ENCODE data around the gene INPP5F. TPM values are rescaled to one million over a fixed set of nuclear protein-coding genes. Genes with fewer than 3 reads are reported as not detected.
A peak's percentile ranks its signal among the peaks of the same experiment; 100 is the strongest.
"Not testable (repeated sequence)": the region's sequence is repeated elsewhere in the genome, so short reads cannot be mapped to it uniquely, and the experiment has no call there.

INPP5F gene
- total and polyA plus RNA-seq, 2 of the 13 experiments (the other 11 are each of a cell fraction or from before 2014, with no cell fraction given): 12.5 to 15.7 TPM

DNA sequence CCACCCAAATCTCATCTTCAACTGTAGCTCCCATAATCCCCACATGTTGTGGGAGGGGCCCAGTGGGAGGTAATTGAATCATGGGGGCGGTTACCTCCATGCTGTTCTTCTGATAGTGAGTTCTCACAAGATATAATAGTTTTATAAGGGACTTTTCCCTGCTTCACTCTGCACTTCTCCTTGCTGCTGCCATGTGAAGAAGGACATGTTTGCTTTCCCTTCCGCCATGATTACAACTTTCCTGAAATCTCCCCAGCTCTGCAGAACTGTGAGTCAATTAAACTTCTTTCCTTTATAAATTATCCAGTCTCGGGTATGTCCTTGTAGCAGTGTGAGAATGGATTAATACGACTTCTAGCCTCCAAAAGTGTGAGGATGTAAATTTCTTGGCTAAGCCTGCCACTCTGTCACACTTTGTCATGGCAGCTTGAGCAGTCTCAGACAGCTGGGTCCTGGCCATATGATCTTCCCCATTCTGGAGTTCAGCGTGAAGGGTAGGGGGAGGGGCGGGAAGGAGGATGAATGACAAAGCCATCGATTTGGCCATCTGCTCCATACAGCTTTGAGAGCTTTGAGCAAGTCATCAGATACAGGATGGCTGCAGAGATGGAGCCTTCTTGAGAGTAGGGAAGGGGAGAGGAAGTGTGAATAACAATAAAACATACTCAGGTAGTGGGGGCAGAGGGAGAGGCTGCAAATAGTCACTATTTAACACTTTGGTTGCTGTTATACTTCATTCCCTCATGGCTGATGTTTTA is 19.1 kb upstream of the INPP5F start (continued):
- TF ChIP-seq, protein P1, sequence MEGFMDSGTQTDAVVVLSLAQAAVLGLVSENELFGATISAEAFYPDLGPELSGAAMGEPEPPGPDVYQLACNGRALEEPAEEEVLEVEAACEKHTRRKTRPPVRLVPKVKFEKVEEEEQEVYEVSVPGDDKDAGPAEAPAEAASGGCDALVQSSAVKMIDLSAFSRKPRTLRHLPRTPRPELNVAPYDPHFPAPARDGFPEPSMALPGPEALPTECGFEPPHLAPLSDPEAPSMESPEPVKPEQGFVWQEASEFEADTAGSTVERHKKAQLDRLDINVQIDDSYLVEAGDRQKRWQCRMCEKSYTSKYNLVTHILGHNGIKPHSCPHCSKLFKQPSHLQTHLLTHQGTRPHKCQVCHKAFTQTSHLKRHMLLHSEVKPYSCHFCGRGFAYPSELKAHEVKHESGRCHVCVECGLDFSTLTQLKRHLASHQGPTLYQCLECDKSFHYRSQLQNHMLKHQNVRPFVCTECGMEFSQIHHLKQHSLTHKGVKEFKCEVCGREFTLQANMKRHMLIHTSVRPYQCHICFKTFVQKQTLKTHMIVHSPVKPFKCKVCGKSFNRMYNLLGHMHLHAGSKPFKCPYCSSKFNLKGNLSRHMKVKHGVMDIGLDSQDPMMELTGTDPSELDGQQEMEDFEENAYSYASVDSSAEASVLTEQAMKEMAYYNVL (CRISPR knock-in tag; IDR thresholded peaks at IDR 0.05; ENCODE audit: borderline replicate concordance): no peak
- TF ChIP-seq KAT8 (CRISPR knock-in tag; IDR thresholded peaks at IDR 0.05): no peak

- H3K4me2 ChIP-seq (ENCODE audit: low read depth, low read length); H3K9me3 ChIP-seq (ENCODE audit: low read length); CTCF ChIA-PET (ENCODE audit: low intra/inter-chr PET ratio, low total read pairs); DNase-seq (ENCODE audit: low spot score); H3K27ac ChIP-seq (ENCODE audit: extremely low read length, insufficient read depth, low read length); in situ Hi-C loops (cut with HindIII; ENCODE audit: extremely low pct_ligation_motif_present, low pct_unique_long_range_greater_than_20kb); H2AFZ ChIP-seq (ENCODE audit: low read length); ATAC-seq; H3K36me3 ChIP-seq (replicated peaks in 1 of 2; ENCODE audit: control insufficient read depth in 1 of 2, insufficient read depth in 2 of 2, low read length in 2 of 2); H3K4me1 ChIP-seq (ENCODE audit: insufficient read depth, low read length); FAIRE-seq; H3K27me3 ChIP-seq (ENCODE audit: control insufficient read depth in 1 of 2, insufficient read depth in 2 of 2, low read length in 2 of 2); H4K20me1 ChIP-seq (ENCODE audit: insufficient read depth, low read length); POLR2A ChIA-PET; H3K9ac ChIP-seq (ENCODE audit: insufficient read depth, low read depth, low read length); intact Hi-C loops (cut with micrococcal nuclease; ENCODE audit: unreplicated experiment); BruUV-seq (replicated peaks); H3K4me3 ChIP-seq (replicated peaks in 1 of 3; ENCODE audit: insufficient read depth in 1 of 3, low read depth in 2 of 3, low read length in 3 of 3); H3K79me2 ChIP-seq (ENCODE audit: insufficient read depth, low read length): not testable (repeated sequence)
- WGBS (ENCODE audit: low lambda C conversion rate): 44% methylated on average over 5 of the region's 5 CpGs
Measured at GRCh38 chr10:119707331-119707730, 18.5 kb upstream of the INPP5F start.

DNA sequence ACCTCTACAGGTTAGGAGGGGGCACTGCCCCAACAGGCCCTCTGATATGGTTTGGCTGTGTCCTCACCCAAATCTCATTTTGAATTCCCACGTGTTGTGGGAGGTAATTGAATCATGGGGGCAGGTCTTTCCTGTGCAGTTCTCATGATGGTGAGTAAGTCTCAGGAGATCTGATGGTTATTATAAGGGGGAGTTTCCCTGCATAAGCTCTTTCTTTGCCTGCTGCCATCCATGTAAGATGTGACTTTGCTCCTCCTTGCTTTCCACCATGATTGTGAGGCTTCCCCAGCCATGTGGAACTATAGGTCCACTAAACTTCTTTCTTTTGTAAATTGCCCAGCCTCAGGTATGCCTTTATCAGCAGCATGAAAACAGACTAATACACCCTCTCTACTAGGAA is 14.9 kb upstream of the INPP5F start:
- 50% methylated on average over 1 of the region's 1 CpG for WGBS (ENCODE audit: low lambda C conversion rate)
- CTCF ChIA-PET (ENCODE audit: low intra/inter-chr PET ratio, low total read pairs); H4K20me1 ChIP-seq (ENCODE audit: insufficient read depth, low read length); H3K4me1 ChIP-seq (ENCODE audit: insufficient read depth, low read length); POLR2A ChIA-PET; H3K9ac ChIP-seq (ENCODE audit: insufficient read depth, low read depth, low read length); FAIRE-seq; H3K27ac ChIP-seq (ENCODE audit: extremely low read length, insufficient read depth, low read length); H3K4me2 ChIP-seq (ENCODE audit: low read depth, low read length); in situ Hi-C loops (cut with HindIII; ENCODE audit: extremely low pct_ligation_motif_present, low pct_unique_long_range_greater_than_20kb); BruUV-seq (replicated peaks); H3K27me3 ChIP-seq (ENCODE audit: control insufficient read depth in 1 of 2, insufficient read depth in 2 of 2, low read length in 2 of 2); H3K4me3 ChIP-seq (replicated peaks in 1 of 3; ENCODE audit: insufficient read depth in 1 of 3, low read depth in 2 of 3, low read length in 3 of 3); DNase-seq (ENCODE audit: low spot score); H3K9me3 ChIP-seq (ENCODE audit: low read length); ATAC-seq; H2AFZ ChIP-seq (ENCODE audit: low read length); H3K36me3 ChIP-seq (replicated peaks in 1 of 2; ENCODE audit: control insufficient read depth in 1 of 2, insufficient read depth in 2 of 2, low read length in 2 of 2); intact Hi-C loops (cut with micrococcal nuclease; ENCODE audit: unreplicated experiment); H3K79me2 ChIP-seq (ENCODE audit: insufficient read depth, low read length): not testable (repeated sequence)
- peak; percentile 94 for TF ChIP-seq ZNF431 (CRISPR knock-in tag; IDR thresholded peaks at IDR 0.05; ENCODE audit: borderline replicate concordance, low read depth)
